Limb (tissue), 2 donors: ENCODE results near the gene COBLL1.
"Not testable (repeated sequence)": the region's sequence is repeated elsewhere in the genome, so short reads cannot be mapped to it uniquely, and the experiment has no call there.

Source experiments
- DNase-seq, 2 donors: peaks; one replicate each; pipeline ENCODE4 v3.0.0-alpha.2; 2016; ENCODE audit errors: extremely low spot score in 2 of 2

The COBLL1 gene

GRCh38 chr2:164789968-164790367 is 51.7 kb downstream of the COBLL1 start:
- no peak for DNase-seq

- DNase-seq, result no peak
Measured at GRCh38 chr2:164786787-164787186, 54.8 kb downstream of the COBLL1 start.

- DNase-seq, result no peak
Measured at GRCh38 chr2:164785457-164785856, 56.2 kb downstream of the COBLL1 start.

- no peak for DNase-seq
Measured at GRCh38 chr2:164784376-164784775, 57.2 kb downstream of the COBLL1 start.

- no peak for DNase-seq
Measured at GRCh38 chr2:164782323-164782722, 59.3 kb downstream of the COBLL1 start.

- no peak for DNase-seq
Measured at GRCh38 chr2:164781394-164781793, 60.2 kb downstream of the COBLL1 start.

GRCh38 chr2:164780611-164781178 is 60.9 kb downstream of the COBLL1 start:
- no peak for DNase-seq

- DNase-seq, result no peak
Measured at GRCh38 chr2:164779383-164780057, 62.1 kb downstream of the COBLL1 start.

- no peak for DNase-seq
Measured at GRCh38 chr2:164778723-164779122, 62.9 kb downstream of the COBLL1 start.

- no peak for DNase-seq
Measured at GRCh38 chr2:164777847-164778461, 63.7 kb downstream of the COBLL1 start.

- no peak for DNase-seq
Measured at GRCh38 chr2:164773635-164774034, 68.0 kb downstream of the COBLL1 start.

GRCh38 chr2:164773091-164773490 is 68.5 kb downstream of the COBLL1 start:
- DNase-seq, result no peak

GRCh38 chr2:164771897-164772296 is 69.7 kb downstream of the COBLL1 start:
- DNase-seq, result no peak

- DNase-seq, result no peak
Measured at GRCh38 chr2:164770421-164770916, 71.2 kb downstream of the COBLL1 start.

- no peak for DNase-seq
Measured at GRCh38 chr2:164766954-164767320, 74.7 kb downstream of the COBLL1 start.

- no peak for DNase-seq
Measured at GRCh38 chr2:164766216-164766953, 75.2 kb downstream of the COBLL1 start.

GRCh38 chr2:164764996-164765395 is 76.6 kb downstream of the COBLL1 start:
- DNase-seq, result no peak

- no peak for DNase-seq
Measured at GRCh38 chr2:164764474-164764873, 77.1 kb downstream of the COBLL1 start.

GRCh38 chr2:164763431-164763830 is 78.2 kb downstream of the COBLL1 start:
- no peak for DNase-seq

- no peak for DNase-seq
Measured at GRCh38 chr2:164761737-164762460, 79.7 kb downstream of the COBLL1 start.

GRCh38 chr2:164761201-164761600 is 80.4 kb downstream of the COBLL1 start:
- not testable (repeated sequence) for DNase-seq
